ENCODE results near the gene OXLD1.

OXLD1 gene

GRCh38 chr17:81707725-81708646 is 41.6 kb upstream of the OXLD1 start:
- Histone ChIP-seq H3K4me1 (ENCODE audit: control insufficient read depth, insufficient read depth, low read length) (peaks cover 14% of the 10 kb centered on the region), H3K27me3 (ENCODE audit: control insufficient read depth, insufficient read depth, low read length) (no peaks in the 10 kb centered on the region), H3K9me3 (ENCODE audit: control insufficient read depth, insufficient read depth, low read length) (no peaks in the 10 kb centered on the region), H3K4me3 (ENCODE audit: low read depth, low read length) (no peak overlapping the region), H3K9ac (ENCODE audit: low read depth, low read length) (no peak overlapping the region), H3K36me3 (ENCODE audit: control insufficient read depth, insufficient read depth, low read length) (peaks cover 45% of the 10 kb centered on the region), H3K27ac (ENCODE audit: low read depth, low read length) (no peak overlapping the region)

DNA sequence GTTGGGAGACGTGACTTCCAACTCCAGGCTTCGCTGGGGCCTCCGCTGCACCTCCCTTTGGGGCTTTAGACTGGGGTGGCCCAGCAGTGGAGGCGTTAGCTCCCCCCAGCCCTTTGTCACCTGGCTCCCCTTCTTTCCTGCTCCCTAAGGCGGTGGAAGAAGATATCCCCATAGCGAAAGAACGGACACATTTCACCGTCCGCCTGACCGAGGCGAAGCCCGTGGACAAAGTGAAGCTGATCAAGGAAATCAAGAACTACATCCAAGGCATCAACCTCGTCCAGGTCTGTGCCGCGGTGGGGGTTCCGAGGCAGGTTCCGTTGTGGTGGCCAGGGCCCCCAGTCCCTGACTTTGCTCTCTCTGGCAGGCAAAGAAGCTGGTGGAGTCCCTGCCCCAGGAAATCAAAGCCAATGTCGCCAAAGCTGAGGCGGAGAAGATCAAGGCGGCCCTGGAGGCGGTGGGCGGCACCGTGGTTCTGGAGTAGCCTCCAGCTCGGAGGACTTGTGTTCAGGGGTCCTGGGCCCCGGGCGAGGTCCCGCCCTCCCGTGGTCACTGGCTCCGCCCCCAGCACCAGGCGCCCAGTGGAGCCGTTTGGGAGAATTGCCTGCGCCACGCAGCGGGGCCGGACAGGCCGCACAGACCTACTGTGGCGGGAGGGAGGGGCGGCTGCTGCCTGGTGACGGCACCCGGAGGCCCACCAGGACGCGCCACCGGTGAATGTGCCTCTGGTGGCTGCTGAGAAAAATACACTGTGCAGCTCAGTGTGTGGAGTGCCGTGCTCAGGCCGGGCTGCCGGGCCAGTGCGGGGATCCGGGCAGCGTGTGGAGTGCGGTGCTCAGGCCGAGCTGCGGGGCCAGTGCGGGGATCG is 40.6 kb upstream of the OXLD1 start:
- Histone ChIP-seq H3K9me3 (ENCODE audit: control insufficient read depth, insufficient read depth, low read length) (no peaks in the 10 kb centered on the region), H3K9ac (ENCODE audit: low read depth, low read length) (no peak overlapping the region), H3K36me3 (ENCODE audit: control insufficient read depth, insufficient read depth, low read length) (peaks cover 45% of the 10 kb centered on the region), H3K27me3 (ENCODE audit: control insufficient read depth, insufficient read depth, low read length) (no peaks in the 10 kb centered on the region), H3K4me1 (ENCODE audit: control insufficient read depth, insufficient read depth, low read length) (peaks cover 12% of the 10 kb centered on the region), H3K27ac (ENCODE audit: low read depth, low read length) (no peak overlapping the region), H3K4me3 (ENCODE audit: low read depth, low read length) (no peak overlapping the region)

DNA sequence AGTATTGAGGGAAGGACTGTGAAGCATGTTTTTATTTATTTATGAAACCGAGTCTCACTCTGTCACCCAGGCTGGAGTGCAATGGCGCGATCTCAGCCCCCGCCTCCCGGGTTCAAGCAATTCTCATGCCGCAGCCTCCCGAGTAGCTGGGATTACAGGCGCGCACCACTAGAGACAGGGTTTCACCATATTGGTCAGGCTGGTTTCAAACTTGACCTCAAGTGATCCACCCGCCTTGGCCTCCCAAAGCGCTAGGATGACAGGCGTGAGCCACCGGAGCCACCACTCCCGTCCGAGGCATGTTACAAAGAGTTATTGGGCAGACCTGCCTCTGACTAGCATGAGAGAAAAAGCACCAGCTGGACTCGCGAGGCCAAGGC is 39.8 kb upstream of the OXLD1 start:
- Histone ChIP-seq H3K27me3 (ENCODE audit: control insufficient read depth, insufficient read depth, low read length) (no peaks in the 10 kb centered on the region), H3K36me3 (ENCODE audit: control insufficient read depth, insufficient read depth, low read length) (peaks cover 51% of the 10 kb centered on the region), H3K27ac (ENCODE audit: low read depth, low read length) (no peak overlapping the region), H3K9ac (ENCODE audit: low read depth, low read length) (no peak overlapping the region), H3K4me1 (ENCODE audit: control insufficient read depth, insufficient read depth, low read length) (peaks cover 10% of the 10 kb centered on the region), H3K9me3 (ENCODE audit: control insufficient read depth, insufficient read depth, low read length) (no peaks in the 10 kb centered on the region), H3K4me3 (ENCODE audit: low read depth, low read length) (no peak overlapping the region)

- Histone ChIP-seq H3K9me3 (ENCODE audit: control insufficient read depth, insufficient read depth, low read length) (no peaks in the 10 kb centered on the region), H3K4me1 (ENCODE audit: control insufficient read depth, insufficient read depth, low read length) (peaks cover 4% of the 10 kb centered on the region), H3K36me3 (ENCODE audit: control insufficient read depth, insufficient read depth, low read length) (peaks cover 57% of the 10 kb centered on the region), H3K27ac (ENCODE audit: low read depth, low read length) (no peak overlapping the region), H3K4me3 (ENCODE audit: low read depth, low read length) (no peak overlapping the region), H3K27me3 (ENCODE audit: control insufficient read depth, insufficient read depth, low read length) (no peaks in the 10 kb centered on the region), H3K9ac (ENCODE audit: low read depth, low read length) (no peak overlapping the region)
These were observed 39.3 kb upstream of the OXLD1 start for GRCh38 chr17:81705518-81706231.

DNA sequence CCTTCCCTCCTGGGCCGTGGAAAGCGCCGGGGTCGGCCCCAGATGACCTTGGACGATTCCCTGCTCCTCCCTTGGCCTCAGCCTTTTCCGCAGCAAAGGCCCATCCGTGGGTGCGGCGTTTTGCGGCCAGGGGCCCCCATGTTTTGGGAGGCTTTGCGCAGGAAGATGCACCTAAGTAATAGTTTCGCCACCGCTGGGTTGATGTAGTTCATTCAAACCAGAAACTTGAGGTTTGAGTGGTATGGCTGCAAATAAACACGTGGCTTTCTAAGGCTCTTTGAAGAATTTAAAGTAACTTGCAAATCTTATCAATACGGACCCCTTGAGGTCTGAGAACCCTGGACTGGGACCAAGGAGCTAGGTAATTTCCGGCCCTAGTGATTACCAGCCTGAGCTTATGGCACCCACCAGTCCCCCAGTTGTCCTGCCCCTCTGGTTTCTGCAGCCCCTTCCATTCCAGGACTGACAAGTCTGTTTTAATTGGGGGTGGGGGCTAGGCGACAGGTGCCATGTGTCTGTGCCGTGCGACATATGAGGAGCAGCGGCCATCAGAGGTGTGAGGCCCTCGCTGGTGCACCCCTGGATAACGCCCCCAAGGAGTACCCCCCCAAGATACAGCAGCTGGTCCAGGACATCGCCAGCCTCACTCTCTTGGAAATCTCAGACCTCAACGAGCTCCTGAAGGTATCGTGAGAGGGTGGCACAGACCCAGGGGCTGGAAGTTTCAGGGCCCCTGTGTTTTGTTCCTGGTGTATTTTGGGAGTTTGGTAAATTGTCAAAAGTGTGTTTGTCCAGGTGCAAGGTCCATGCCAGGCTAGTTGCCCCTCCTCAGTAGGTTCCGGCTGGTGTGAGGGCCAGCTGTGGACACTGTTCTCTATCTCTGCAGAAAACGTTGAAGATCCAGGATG is 37.6 kb upstream of the OXLD1 start:
- Histone ChIP-seq H3K27me3 (ENCODE audit: control insufficient read depth, insufficient read depth, low read length) (no peaks in the 10 kb centered on the region), H3K9me3 (ENCODE audit: control insufficient read depth, insufficient read depth, low read length) (no peaks in the 10 kb centered on the region), H3K27ac (ENCODE audit: low read depth, low read length) (peak overlapping the region; percentile 92), H3K9ac (ENCODE audit: low read depth, low read length) (peak overlapping the region; percentile 91), H3K4me3 (ENCODE audit: low read depth, low read length) (peak overlapping the region; percentile 93), H3K36me3 (ENCODE audit: control insufficient read depth, insufficient read depth, low read length) (peaks cover 61% of the 10 kb centered on the region), H3K4me1 (ENCODE audit: control insufficient read depth, insufficient read depth, low read length) (no peaks in the 10 kb centered on the region)

GRCh38 chr17:81702934-81703746 is 36.7 kb upstream of the OXLD1 start, which contains the start of gene MRPL12:
Gene MRPL12 (plus strand): TSS chr17:81703367. CDS start chr17:81703502, 135 bp downstream.
- Histone ChIP-seq H3K27ac (ENCODE audit: low read depth, low read length) (peak within 1 kb of the TSS; percentile 92), H3K9me3 (ENCODE audit: control insufficient read depth, insufficient read depth, low read length) (no peaks in the 10 kb centered on the region), H3K4me1 (ENCODE audit: control insufficient read depth, insufficient read depth, low read length) (no peaks in the 10 kb centered on the region), H3K36me3 (ENCODE audit: control insufficient read depth, insufficient read depth, low read length) (peaks cover 61% of the 10 kb centered on the region), H3K9ac (ENCODE audit: low read depth, low read length) (peak within 1 kb of the TSS; percentile 91), H3K4me3 (ENCODE audit: low read depth, low read length) (peak within 1 kb of the TSS; percentile 93), H3K27me3 (ENCODE audit: control insufficient read depth, insufficient read depth, low read length) (no peaks in the 10 kb centered on the region)

DNA sequence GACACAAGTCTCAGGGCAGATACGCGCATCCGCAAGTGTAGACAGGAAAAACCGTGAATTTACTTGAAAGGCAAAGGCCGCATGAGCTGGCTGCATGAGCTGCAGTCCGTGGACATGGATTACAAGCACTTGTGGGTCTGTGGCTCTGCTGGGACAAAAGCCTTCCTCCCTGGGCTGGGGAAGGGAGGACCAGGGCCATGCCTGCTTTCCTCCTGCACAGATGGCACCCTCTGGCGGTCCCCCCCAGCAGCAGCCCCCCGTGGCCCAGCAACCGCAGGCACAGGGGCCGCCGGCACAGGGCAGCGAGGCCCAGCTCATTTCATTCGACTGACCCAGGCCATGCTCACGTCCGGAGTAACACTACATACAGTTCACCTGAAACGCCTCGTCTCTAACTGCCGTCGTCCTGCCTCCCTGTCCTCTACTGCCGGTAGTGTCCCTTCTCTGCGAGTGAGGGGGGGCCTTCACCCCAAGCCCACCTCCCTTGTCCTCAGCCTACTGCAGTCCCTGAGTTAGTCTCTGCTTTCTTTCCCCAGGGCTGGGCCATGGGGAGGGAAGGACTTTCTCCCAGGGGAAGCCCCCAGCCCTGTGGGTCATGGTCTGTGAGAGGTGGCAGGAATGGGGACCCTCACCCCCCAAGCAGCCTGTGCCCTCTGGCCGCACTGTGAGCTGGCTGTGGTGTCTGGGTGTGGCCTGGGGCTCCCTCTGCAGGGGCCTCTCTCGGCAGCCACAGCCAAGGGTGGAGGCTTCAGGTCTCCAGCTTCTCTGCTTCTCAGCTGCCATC is 35.1 kb upstream of the OXLD1 start:
- Histone ChIP-seq H3K9ac (ENCODE audit: low read depth, low read length) (no peak overlapping the region), H3K27me3 (ENCODE audit: control insufficient read depth, insufficient read depth, low read length) (no peaks in the 10 kb centered on the region), H3K9me3 (ENCODE audit: control insufficient read depth, insufficient read depth, low read length) (no peaks in the 10 kb centered on the region), H3K36me3 (ENCODE audit: control insufficient read depth, insufficient read depth, low read length) (peaks cover 60% of the 10 kb centered on the region), H3K4me3 (ENCODE audit: low read depth, low read length) (peak overlapping the region; percentile 93), H3K4me1 (ENCODE audit: control insufficient read depth, insufficient read depth, low read length) (no peaks in the 10 kb centered on the region), H3K27ac (ENCODE audit: low read depth, low read length) (peak overlapping the region; percentile 14)

- Histone ChIP-seq H3K4me3 (ENCODE audit: low read depth, low read length) (no peak overlapping the region), H3K4me1 (ENCODE audit: control insufficient read depth, insufficient read depth, low read length) (no peaks in the 10 kb centered on the region), H3K27ac (ENCODE audit: low read depth, low read length) (peak overlapping the region; percentile 2), H3K27me3 (ENCODE audit: control insufficient read depth, insufficient read depth, low read length) (no peaks in the 10 kb centered on the region), H3K9ac (ENCODE audit: low read depth, low read length) (no peak overlapping the region), H3K36me3 (ENCODE audit: control insufficient read depth, insufficient read depth, low read length) (peaks cover 60% of the 10 kb centered on the region), H3K9me3 (ENCODE audit: control insufficient read depth, insufficient read depth, low read length) (no peaks in the 10 kb centered on the region)
These were observed 34.2 kb upstream of the OXLD1 start for GRCh38 chr17:81700353-81701287.

All from HUES48 (cell line).